Left kidney (tissue), 2 donors: Measurements from ENCODE around the gene WDR27. TPM values are rescaled to one million over a fixed set of nuclear protein-coding genes. Genes with fewer than 3 reads are reported as not detected.

Experiments
- DNase-seq: peaks from one replicate; pipeline ENCODE4 v3.0.0-alpha.2; 2013
- polyA plus RNA-seq: library from polyadenylated mRNA; unstranded; fragments of 120-200 nt; gene quantifications from one replicate; pipeline ENCODE4 v1.2.1, GENCODE V29; 2013; ENCODE audit not compliant: insufficient read length

WDR27 gene
- polyA plus RNA-seq, 1 donor, result 85.1 TPM

GRCh38 chr6:169566319-169566718 is 135.5 kb downstream of the WDR27 start:
- no peak for DNase-seq

GRCh38 chr6:169564453-169565240 is 137.2 kb downstream of the WDR27 start:
- no peak for DNase-seq

GRCh38 chr6:169561665-169562064 is 140.2 kb downstream of the WDR27 start:
- no peak for DNase-seq

- DNase-seq, result no peak
Observed at GRCh38 chr6:169559592-169559991, 142.2 kb downstream of the WDR27 start.

GRCh38 chr6:169558774-169559441 is 142.9 kb downstream of the WDR27 start:
- DNase-seq, result no peak

GRCh38 chr6:169558378-169558773 is 143.5 kb downstream of the WDR27 start:
- no peak for DNase-seq

- no peak for DNase-seq
Observed at GRCh38 chr6:169557887-169558286, 143.9 kb downstream of the WDR27 start.

GRCh38 chr6:169556758-169557548 is 144.9 kb downstream of the WDR27 start:
- no peak for DNase-seq

- no peak for DNase-seq
Observed at GRCh38 chr6:169555971-169556617, 145.7 kb downstream of the WDR27 start.

- no peak for DNase-seq
Observed at GRCh38 chr6:169545982-169546381, 155.8 kb downstream of the WDR27 start.

- DNase-seq, result no peak
Observed at GRCh38 chr6:169543704-169544103, 158.1 kb downstream of the WDR27 start.

- no peak for DNase-seq
Observed at GRCh38 chr6:169542491-169542890, 159.3 kb downstream of the WDR27 start.

GRCh38 chr6:169539176-169539897 is 162.5 kb downstream of the WDR27 start:
- no peak for DNase-seq

GRCh38 chr6:169536446-169537170 is 165.2 kb downstream of the WDR27 start:
- DNase-seq, result no peak

- DNase-seq, result no peak
Observed at GRCh38 chr6:169534039-169534421, 167.8 kb downstream of the WDR27 start.

- DNase-seq, result no peak
Observed at GRCh38 chr6:169533301-169534038, 168.4 kb downstream of the WDR27 start.

- DNase-seq, result no peak
Observed at GRCh38 chr6:169530752-169531123, 171.1 kb downstream of the WDR27 start.

GRCh38 chr6:169529931-169530751 is 171.7 kb downstream of the WDR27 start:
- no peak for DNase-seq

GRCh38 chr6:169528755-169529154 is 173.1 kb downstream of the WDR27 start:
- no peak for DNase-seq
